ENCODE data around the gene TOR2A. TPM values are rescaled to one million over a fixed set of nuclear protein-coding genes. Genes with fewer than 3 reads are reported as not detected.

Gene TOR2A
- total RNA-seq (10 to 100 TPM in 1 of 2 donors, 1 to 10 TPM in 1; 5.1 to 10.8 TPM), polyA plus RNA-seq (10 to 100 TPM; 12.9 to 14.6 TPM)

DNA sequence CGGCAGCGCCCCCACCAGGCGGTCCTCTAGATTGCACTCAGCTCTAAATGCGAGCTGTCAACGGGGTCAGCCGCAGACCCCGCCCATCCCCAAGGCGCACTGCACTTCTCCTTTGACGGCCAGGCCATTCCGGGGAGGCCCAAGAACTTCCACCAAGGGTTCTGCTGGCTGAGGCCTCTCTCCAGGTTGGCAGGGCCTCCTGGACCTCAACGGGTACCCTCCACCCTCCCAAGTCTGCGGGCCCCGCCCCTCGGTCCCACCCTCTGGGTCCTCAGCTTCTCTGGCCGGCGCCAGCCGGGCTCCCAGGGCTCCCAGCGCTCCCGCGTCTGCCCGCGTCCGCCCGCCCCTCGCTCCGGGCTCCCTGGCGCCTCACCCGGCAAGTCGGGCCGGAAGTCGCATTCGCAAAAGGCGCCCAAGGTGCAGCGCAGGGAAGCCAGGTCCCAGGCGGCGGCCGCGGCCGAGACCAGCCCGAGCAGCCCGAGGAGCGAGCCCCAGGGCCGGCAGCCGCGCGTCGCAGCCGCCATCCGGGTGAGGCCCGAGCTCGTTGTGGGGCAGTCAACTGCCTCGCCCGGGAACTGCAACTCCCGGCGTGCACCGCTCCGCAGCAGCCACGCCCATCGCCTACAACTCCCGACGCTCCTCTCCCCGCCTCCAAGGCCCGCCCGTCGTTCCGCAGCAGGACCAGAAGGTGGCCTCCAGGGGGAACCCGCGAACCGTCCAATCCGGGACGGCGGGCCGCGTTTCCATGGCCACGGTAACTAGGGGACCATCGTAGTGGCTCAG lies at the start of gene TOR2A:
Gene TOR2A, minus strand, starts transcription at position 548 of the 783 bp plus-strand sequence. Its CDS starts 24 bp downstream, at position 524.
- H3K4me1 ChIP-seq (ENCODE audit: control insufficient read depth in 4 of 4, insufficient read depth in 4 of 4, low read length in 3 of 4), result peaks cover 0 to 9% (median 7%) of the 10 kb centered on the region in 4 donors
- H3K27me3 ChIP-seq (ENCODE audit: control insufficient read depth in 4 of 4, insufficient read depth in 4 of 4, low read length in 3 of 4), result no peaks in the 10 kb centered on the region
- DNase-seq (ENCODE audit: low spot score), result peak; percentile 99
- H3K4me3 ChIP-seq (ENCODE audit: low read depth in 1 of 3, low read length in 3 of 3), result peak within 1 kb of the TSS; percentile 69 to 74 (median 70)
- H3K9ac ChIP-seq (ENCODE audit: low read depth in 1 of 2, low read length in 2 of 2), result no peak within 1 kb of the TSS
- H3K27ac ChIP-seq (ENCODE audit: low read depth in 1 of 2, low read length in 2 of 2), result peak within 1 kb of the TSS; percentile 74 to 81
- under 1% methylated on average over 76 of the region's 76 CpGs for WGBS
- no peaks in the 10 kb centered on the region for H3K9me3 ChIP-seq (ENCODE audit: control insufficient read depth in 4 of 4, low read length in 3 of 4)
- peak; percentile 92 to 93 for TF ChIP-seq RAD21 (IDR thresholded peaks at IDR 0.05)
- TF ChIP-seq FOXA1 (IDR thresholded peaks at IDR 0.05), result no peak
- TF ChIP-seq, protein P1, sequence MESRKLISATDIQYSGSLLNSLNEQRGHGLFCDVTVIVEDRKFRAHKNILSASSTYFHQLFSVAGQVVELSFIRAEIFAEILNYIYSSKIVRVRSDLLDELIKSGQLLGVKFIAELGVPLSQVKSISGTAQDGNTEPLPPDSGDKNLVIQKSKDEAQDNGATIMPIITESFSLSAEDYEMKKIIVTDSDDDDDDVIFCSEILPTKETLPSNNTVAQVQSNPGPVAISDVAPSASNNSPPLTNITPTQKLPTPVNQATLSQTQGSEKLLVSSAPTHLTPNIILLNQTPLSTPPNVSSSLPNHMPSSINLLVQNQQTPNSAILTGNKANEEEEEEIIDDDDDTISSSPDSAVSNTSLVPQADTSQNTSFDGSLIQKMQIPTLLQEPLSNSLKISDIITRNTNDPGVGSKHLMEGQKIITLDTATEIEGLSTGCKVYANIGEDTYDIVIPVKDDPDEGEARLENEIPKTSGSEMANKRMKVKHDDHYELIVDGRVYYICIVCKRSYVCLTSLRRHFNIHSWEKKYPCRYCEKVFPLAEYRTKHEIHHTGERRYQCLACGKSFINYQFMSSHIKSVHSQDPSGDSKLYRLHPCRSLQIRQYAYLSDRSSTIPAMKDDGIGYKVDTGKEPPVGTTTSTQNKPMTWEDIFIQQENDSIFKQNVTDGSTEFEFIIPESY (IDR thresholded peaks at IDR 0.05), result no peak
- peak in 1 of 2 donors; percentile 48 for TF ChIP-seq GABPA (IDR thresholded peaks at IDR 0.05 in 1 of 2, conservative IDR thresholded peaks at IDR 0.05 in 1 of 2)
- TF ChIP-seq, protein P2, sequence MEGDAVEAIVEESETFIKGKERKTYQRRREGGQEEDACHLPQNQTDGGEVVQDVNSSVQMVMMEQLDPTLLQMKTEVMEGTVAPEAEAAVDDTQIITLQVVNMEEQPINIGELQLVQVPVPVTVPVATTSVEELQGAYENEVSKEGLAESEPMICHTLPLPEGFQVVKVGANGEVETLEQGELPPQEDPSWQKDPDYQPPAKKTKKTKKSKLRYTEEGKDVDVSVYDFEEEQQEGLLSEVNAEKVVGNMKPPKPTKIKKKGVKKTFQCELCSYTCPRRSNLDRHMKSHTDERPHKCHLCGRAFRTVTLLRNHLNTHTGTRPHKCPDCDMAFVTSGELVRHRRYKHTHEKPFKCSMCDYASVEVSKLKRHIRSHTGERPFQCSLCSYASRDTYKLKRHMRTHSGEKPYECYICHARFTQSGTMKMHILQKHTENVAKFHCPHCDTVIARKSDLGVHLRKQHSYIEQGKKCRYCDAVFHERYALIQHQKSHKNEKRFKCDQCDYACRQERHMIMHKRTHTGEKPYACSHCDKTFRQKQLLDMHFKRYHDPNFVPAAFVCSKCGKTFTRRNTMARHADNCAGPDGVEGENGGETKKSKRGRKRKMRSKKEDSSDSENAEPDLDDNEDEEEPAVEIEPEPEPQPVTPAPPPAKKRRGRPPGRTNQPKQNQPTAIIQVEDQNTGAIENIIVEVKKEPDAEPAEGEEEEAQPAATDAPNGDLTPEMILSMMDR (IDR thresholded peaks at IDR 0.05; ENCODE audit: low read depth, low read length, missing input control), result peak; percentile 99
- TF ChIP-seq FOXA2 (IDR thresholded peaks at IDR 0.05), result no peak
- TF ChIP-seq YY1 (IDR thresholded peaks at IDR 0.05), result peak; percentile 60
- TF ChIP-seq JUND (IDR thresholded peaks at IDR 0.05), result no peak
- TF ChIP-seq EGR1 (IDR thresholded peaks at IDR 0.05; ENCODE audit: low read depth in 2 of 2), result no peak
- TF ChIP-seq, protein P3, sequence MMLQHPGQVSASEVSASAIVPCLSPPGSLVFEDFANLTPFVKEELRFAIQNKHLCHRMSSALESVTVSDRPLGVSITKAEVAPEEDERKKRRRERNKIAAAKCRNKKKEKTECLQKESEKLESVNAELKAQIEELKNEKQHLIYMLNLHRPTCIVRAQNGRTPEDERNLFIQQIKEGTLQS (IDR thresholded peaks at IDR 0.05), result no peak
- peak in 1 of 2 donors; percentile 39 for TF ChIP-seq RXRA (IDR thresholded peaks at IDR 0.05)
- TF ChIP-seq HNF4G (IDR thresholded peaks at IDR 0.05), result no peak
- peak; percentile 59 for TF ChIP-seq NR2F2 (IDR thresholded peaks at IDR 0.05)
- TF ChIP-seq SP1 (IDR thresholded peaks at IDR 0.05), result peak; percentile 64
- TF ChIP-seq, protein P4, sequence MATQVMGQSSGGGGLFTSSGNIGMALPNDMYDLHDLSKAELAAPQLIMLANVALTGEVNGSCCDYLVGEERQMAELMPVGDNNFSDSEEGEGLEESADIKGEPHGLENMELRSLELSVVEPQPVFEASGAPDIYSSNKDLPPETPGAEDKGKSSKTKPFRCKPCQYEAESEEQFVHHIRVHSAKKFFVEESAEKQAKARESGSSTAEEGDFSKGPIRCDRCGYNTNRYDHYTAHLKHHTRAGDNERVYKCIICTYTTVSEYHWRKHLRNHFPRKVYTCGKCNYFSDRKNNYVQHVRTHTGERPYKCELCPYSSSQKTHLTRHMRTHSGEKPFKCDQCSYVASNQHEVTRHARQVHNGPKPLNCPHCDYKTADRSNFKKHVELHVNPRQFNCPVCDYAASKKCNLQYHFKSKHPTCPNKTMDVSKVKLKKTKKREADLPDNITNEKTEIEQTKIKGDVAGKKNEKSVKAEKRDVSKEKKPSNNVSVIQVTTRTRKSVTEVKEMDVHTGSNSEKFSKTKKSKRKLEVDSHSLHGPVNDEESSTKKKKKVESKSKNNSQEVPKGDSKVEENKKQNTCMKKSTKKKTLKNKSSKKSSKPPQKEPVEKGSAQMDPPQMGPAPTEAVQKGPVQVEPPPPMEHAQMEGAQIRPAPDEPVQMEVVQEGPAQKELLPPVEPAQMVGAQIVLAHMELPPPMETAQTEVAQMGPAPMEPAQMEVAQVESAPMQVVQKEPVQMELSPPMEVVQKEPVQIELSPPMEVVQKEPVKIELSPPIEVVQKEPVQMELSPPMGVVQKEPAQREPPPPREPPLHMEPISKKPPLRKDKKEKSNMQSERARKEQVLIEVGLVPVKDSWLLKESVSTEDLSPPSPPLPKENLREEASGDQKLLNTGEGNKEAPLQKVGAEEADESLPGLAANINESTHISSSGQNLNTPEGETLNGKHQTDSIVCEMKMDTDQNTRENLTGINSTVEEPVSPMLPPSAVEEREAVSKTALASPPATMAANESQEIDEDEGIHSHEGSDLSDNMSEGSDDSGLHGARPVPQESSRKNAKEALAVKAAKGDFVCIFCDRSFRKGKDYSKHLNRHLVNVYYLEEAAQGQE (IDR thresholded peaks at IDR 0.05), result no peak
- no peak for TF ChIP-seq TAF1 (conservative IDR thresholded peaks at IDR 0.05)
- TF ChIP-seq, protein P5, sequence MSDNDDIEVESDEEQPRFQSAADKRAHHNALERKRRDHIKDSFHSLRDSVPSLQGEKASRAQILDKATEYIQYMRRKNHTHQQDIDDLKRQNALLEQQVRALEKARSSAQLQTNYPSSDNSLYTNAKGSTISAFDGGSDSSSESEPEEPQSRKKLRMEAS (IDR thresholded peaks at IDR 0.05), result no peak
- TF ChIP-seq HNF4A (conservative IDR thresholded peaks at IDR 0.05), result no peak
- H3K36me3 ChIP-seq (ENCODE audit: control insufficient read depth in 4 of 4, insufficient read depth in 3 of 4, low read depth in 1 of 4, low read length in 3 of 4), result peaks cover 0 to 3% (median 2%) of the 10 kb centered on the region in 4 donors

Data from liver (tissue), 9 donors.